Mesenchymal stem cell (in vitro differentiated cells and primary cell): ENCODE results near the gene DCAF16.

Experiments used
- DNase-seq: peaks from one replicate; pipeline ENCODE4 v3.0.0-alpha.2; 2013
- H2AFZ ChIP-seq: one replicate; pipeline ENCODE4 v1.6.1; 2013; ENCODE audit warnings: low read depth, mild to moderate bottlenecking, control low read depth, inconsistent platforms, low read length, moderate library complexity
- H2AK5ac ChIP-seq: 2 replicates; pipeline ENCODE4 v1.6.1; 2013; ENCODE audit warnings: low read length, moderate library complexity, mild to moderate bottlenecking, inconsistent platforms; ENCODE audit not compliant: severe bottlenecking
- H2BK120ac ChIP-seq: one replicate; pipeline ENCODE4 v1.6.1; 2013; ENCODE audit warnings: low read depth, mild to moderate bottlenecking, inconsistent platforms, low read length, moderate library complexity
- H2BK12ac ChIP-seq, 2 experiments: one replicate each; pipeline ENCODE4 v1.6.1; 2013; ENCODE audit warnings: inconsistent platforms in 2 of 2, low read length in 2 of 2, mild to moderate bottlenecking in 2 of 2, moderate library complexity in 2 of 2, control low read depth in 1 of 2
- H2BK15ac ChIP-seq: one replicate; pipeline ENCODE4 v1.6.1; 2013; ENCODE audit warnings: mild to moderate bottlenecking, low read depth, inconsistent platforms; ENCODE audit not compliant: poor library complexity, severe bottlenecking
- H2BK5ac ChIP-seq: 2 replicates; pipeline ENCODE4 v1.6.1; 2013; ENCODE audit warnings: low read depth, mild to moderate bottlenecking, low read length, control low read depth, inconsistent platforms; ENCODE audit not compliant: poor library complexity, severe bottlenecking
- H3K14ac ChIP-seq, 2 experiments: one replicate each; pipeline ENCODE4 v1.6.1; 2013; ENCODE audit warnings: inconsistent platforms in 2 of 2, low read length in 2 of 2, control low read depth in 1 of 2, mild to moderate bottlenecking in 1 of 2, moderate library complexity in 1 of 2
- H3K18ac ChIP-seq, 2 experiments: one replicate each; pipeline ENCODE4 v1.6.1; 2013; ENCODE audit warnings: inconsistent platforms in 2 of 2, low read length in 2 of 2, control low read depth in 1 of 2, low read depth in 1 of 2, mild to moderate bottlenecking in 1 of 2
- H3K23ac ChIP-seq, 2 experiments: one replicate each; pipeline ENCODE4 v1.6.1; 2013; ENCODE audit warnings: inconsistent platforms in 2 of 2, low read length in 2 of 2, mild to moderate bottlenecking in 2 of 2, moderate library complexity in 2 of 2, control low read depth in 1 of 2
- H3K27ac ChIP-seq: 2 replicates; pipeline ENCODE4 v1.5.1; 2013; ENCODE audit warnings: mild to moderate bottlenecking, moderate library complexity, low read length, control low read depth, inconsistent platforms; ENCODE audit not compliant: poor library complexity, severe bottlenecking
- H3K27me3 ChIP-seq, 2 experiments: 2 replicates each; pipeline versions ENCODE4 v1.6.1 to v1.7.0; 2013; ENCODE audit warnings: low read length in 2 of 2, mild to moderate bottlenecking in 2 of 2, moderate library complexity in 2 of 2, control low read depth in 1 of 2, inconsistent platforms in 1 of 2; ENCODE audit not compliant: control insufficient read depth in 1 of 2, insufficient read depth in 1 of 2
- H3K36me3 ChIP-seq, 2 experiments: 2 replicates each; pipeline versions ENCODE4 v1.6.1 to v1.7.0; 2013; ENCODE audit warnings: low read length in 2 of 2, control low read depth in 1 of 2, inconsistent platforms in 1 of 2, low read depth in 1 of 2, mild to moderate bottlenecking in 1 of 2; ENCODE audit not compliant: insufficient read depth in 2 of 2, control insufficient read depth in 1 of 2
- H3K4ac ChIP-seq, 2 experiments: one replicate each; pipeline ENCODE4 v1.6.1; 2013; ENCODE audit warnings: inconsistent platforms in 2 of 2, low read length in 2 of 2, mild to moderate bottlenecking in 2 of 2, moderate library complexity in 2 of 2, control low read depth in 1 of 2, low read depth in 1 of 2
- H3K4me1 ChIP-seq: 2 replicates; pipeline ENCODE4 v1.6.1; 2013; ENCODE audit warnings: low read depth, low read length, control low read depth; ENCODE audit not compliant: control insufficient read depth, insufficient read depth
- H3K4me2 ChIP-seq: 2 replicates; pipeline ENCODE4 v1.6.1; 2013; ENCODE audit warnings: low read length, mild to moderate bottlenecking, inconsistent platforms; ENCODE audit not compliant: poor library complexity, severe bottlenecking
- H3K4me3 ChIP-seq, 2 experiments: 2 replicates each; pipeline versions ENCODE4 v1.5.1 to v1.7.0; 2013; ENCODE audit warnings: low read length in 2 of 2, mild to moderate bottlenecking in 2 of 2, control low read depth in 1 of 2, low read depth in 1 of 2; ENCODE audit not compliant: insufficient read depth in 1 of 2
- H3K79me1 ChIP-seq: replicated peaks from 2 replicates; pipeline ENCODE4 v1.6.1; 2013; ENCODE audit warnings: mild to moderate bottlenecking, control low read depth, low read length, inconsistent platforms; ENCODE audit not compliant: poor library complexity, severe bottlenecking
- H3K9ac ChIP-seq: 2 replicates; pipeline ENCODE4 v1.7.0; 2013; ENCODE audit warnings: mild to moderate bottlenecking, low read length, moderate library complexity
- H3K9me3 ChIP-seq: 2 replicates; pipeline ENCODE4 v1.7.0; 2013; ENCODE audit warnings: mild to moderate bottlenecking, low read length; ENCODE audit not compliant: control insufficient read depth
- H4K8ac ChIP-seq: one replicate; pipeline ENCODE4 v1.6.1; 2013; ENCODE audit warnings: inconsistent platforms, mild to moderate bottlenecking, low read length, moderate library complexity
- H4K91ac ChIP-seq: one replicate; pipeline ENCODE4 v1.6.1; 2013; ENCODE audit warnings: mild to moderate bottlenecking, low read length, inconsistent platforms
- WGBS: methylation state at CpG from one replicate; pipeline ENCODE4 v1.1.7; 2013; ENCODE audit warnings: mixed read lengths; 5-methylcytosine and 5-hydroxymethylcytosine counted together

DCAF16 gene

GRCh38 chr4:17816142-17816541, 5.6 kb upstream of the DCAF16 start:
- WGBS = 98% methylated on average over 12 of the region's 12 CpGs
- Histone ChIP-seq H2BK120ac (no peak overlapping the region), H2AFZ (peak overlapping the region; percentile 15), H3K27me3 (no peaks in the 10 kb centered on the region), H3K27ac (no peak overlapping the region), H3K79me1 (peaks cover 2% of the 10 kb centered on the region), H3K4me2 (no peak overlapping the region), H3K4me3 (no peak overlapping the region), H3K4me1 (no peaks in the 10 kb centered on the region), H3K23ac (no peak overlapping the region), H4K91ac (no peak overlapping the region), H3K36me3 (no peaks in the 10 kb centered on the region), H3K9ac (no peak overlapping the region), H3K14ac (no peak overlapping the region), H2BK12ac (no peak overlapping the region), H3K18ac (no peak overlapping the region), H4K8ac (no peak overlapping the region), H3K4ac (no peak overlapping the region), H2BK15ac (no peak overlapping the region), H2BK5ac (no peak overlapping the region), H2AK5ac (no peak overlapping the region), H3K9me3 (no peaks in the 10 kb centered on the region)
- no peak for DNase-seq

- Histone ChIP-seq H3K79me1 (peaks cover 2% of the 10 kb centered on the region), H4K8ac (peak overlapping the region; percentile 19), H3K9me3 (no peaks in the 10 kb centered on the region), H3K4ac (no peak overlapping the region), H3K27me3 (no peaks in the 10 kb centered on the region), H3K4me2 (no peak overlapping the region), H2AFZ (no peak overlapping the region), H3K4me1 (no peaks in the 10 kb centered on the region), H3K23ac (no peak overlapping the region), H3K27ac (no peak overlapping the region), H2BK12ac (no peak overlapping the region), H2BK5ac (no peak overlapping the region), H3K36me3 (no peaks in the 10 kb centered on the region), H3K18ac (no peak overlapping the region), H3K9ac (peak overlapping the region; percentile 63), H2BK120ac (no peak overlapping the region), H4K91ac (no peak overlapping the region), H3K4me3 (peak overlapping the region in 1 of 2 experiments; percentile 32), H2AK5ac (no peak overlapping the region), H3K14ac (no peak overlapping the region), H2BK15ac (no peak overlapping the region)
- 77% methylated on average over 3 of the region's 3 CpGs for WGBS
- peak; percentile 62 for DNase-seq
Observed at GRCh38 chr4:17814140-17814539, 3.6 kb upstream of the DCAF16 start.

GRCh38 chr4:17812801-17813200, 2.2 kb upstream of the DCAF16 start:
- Histone ChIP-seq H3K18ac (no peak overlapping the region), H3K9me3 (no peaks in the 10 kb centered on the region), H4K91ac (no peak overlapping the region), H2BK5ac (no peak overlapping the region), H3K4me3 (peak overlapping the region in 1 of 2 experiments; percentile 98), H4K8ac (no peak overlapping the region), H3K23ac (no peak overlapping the region), H3K36me3 (no peaks in the 10 kb centered on the region), H3K4ac (no peak overlapping the region), H3K27me3 (no peaks in the 10 kb centered on the region), H2BK12ac (no peak overlapping the region), H2AK5ac (no peak overlapping the region), H2BK15ac (no peak overlapping the region), H3K27ac (no peak overlapping the region), H2BK120ac (no peak overlapping the region), H2AFZ (no peak overlapping the region), H3K4me2 (no peak overlapping the region), H3K9ac (peak overlapping the region; percentile 98), H3K79me1 (peaks cover 2% of the 10 kb centered on the region), H3K4me1 (no peaks in the 10 kb centered on the region), H3K14ac (no peak overlapping the region)
- DNase-seq = peak; percentile 17
- WGBS = 80% methylated on average over 3 of the region's 3 CpGs

GRCh38 chr4:17812125-17812524, 1.6 kb upstream of the DCAF16 start:
- Histone ChIP-seq H2BK15ac (no peak overlapping the region), H4K91ac (no peak overlapping the region), H2AK5ac (no peak overlapping the region), H3K4me1 (no peaks in the 10 kb centered on the region), H3K9ac (peak overlapping the region; percentile 98), H2BK5ac (no peak overlapping the region), H3K27ac (no peak overlapping the region), H3K4me3 (peak overlapping the region in 1 of 2 experiments; percentile 98), H3K9me3 (no peaks in the 10 kb centered on the region), H3K27me3 (no peaks in the 10 kb centered on the region), H3K14ac (no peak overlapping the region), H3K23ac (no peak overlapping the region), H3K79me1 (peaks cover 2% of the 10 kb centered on the region), H3K4me2 (no peak overlapping the region), H2AFZ (no peak overlapping the region), H2BK12ac (no peak overlapping the region), H3K18ac (no peak overlapping the region), H4K8ac (no peak overlapping the region), H2BK120ac (no peak overlapping the region), H3K4ac (no peak overlapping the region), H3K36me3 (no peaks in the 10 kb centered on the region)
- WGBS = 4% methylated on average over 2 of the region's 3 CpGs
- no peak for DNase-seq
